ENCODE results near the gene SNAI3. TPM values are rescaled to one million over a fixed set of nuclear protein-coding genes. Genes with fewer than 3 reads are reported as not detected.

SNAI3 gene
- total and polyA plus RNA-seq, 2 of the 8 experiments (the other 6 are each of a cell fraction or from before 2014, with no cell fraction given) = 8.5 to 13.3 TPM

DNA sequence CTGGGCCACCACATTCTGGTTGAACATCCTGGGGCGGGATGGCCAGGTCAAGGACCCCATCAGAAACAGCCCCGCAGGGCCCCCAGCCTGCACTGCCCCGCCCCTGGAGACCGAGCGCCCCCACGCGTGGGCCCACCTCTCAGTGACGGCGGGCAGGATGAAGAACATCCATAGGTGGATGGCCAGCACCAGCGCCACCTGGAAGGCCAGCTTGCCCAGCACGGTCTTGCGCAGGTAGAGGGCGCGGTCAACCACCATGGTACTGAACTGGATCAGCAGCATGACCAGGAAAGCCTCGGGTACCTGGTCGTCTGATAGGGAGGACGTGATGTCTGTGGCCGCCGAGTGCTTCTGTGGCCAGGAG, 33.6 kb upstream of the SNAI3 start (continued):
- TF ChIP-seq, protein P1, sequence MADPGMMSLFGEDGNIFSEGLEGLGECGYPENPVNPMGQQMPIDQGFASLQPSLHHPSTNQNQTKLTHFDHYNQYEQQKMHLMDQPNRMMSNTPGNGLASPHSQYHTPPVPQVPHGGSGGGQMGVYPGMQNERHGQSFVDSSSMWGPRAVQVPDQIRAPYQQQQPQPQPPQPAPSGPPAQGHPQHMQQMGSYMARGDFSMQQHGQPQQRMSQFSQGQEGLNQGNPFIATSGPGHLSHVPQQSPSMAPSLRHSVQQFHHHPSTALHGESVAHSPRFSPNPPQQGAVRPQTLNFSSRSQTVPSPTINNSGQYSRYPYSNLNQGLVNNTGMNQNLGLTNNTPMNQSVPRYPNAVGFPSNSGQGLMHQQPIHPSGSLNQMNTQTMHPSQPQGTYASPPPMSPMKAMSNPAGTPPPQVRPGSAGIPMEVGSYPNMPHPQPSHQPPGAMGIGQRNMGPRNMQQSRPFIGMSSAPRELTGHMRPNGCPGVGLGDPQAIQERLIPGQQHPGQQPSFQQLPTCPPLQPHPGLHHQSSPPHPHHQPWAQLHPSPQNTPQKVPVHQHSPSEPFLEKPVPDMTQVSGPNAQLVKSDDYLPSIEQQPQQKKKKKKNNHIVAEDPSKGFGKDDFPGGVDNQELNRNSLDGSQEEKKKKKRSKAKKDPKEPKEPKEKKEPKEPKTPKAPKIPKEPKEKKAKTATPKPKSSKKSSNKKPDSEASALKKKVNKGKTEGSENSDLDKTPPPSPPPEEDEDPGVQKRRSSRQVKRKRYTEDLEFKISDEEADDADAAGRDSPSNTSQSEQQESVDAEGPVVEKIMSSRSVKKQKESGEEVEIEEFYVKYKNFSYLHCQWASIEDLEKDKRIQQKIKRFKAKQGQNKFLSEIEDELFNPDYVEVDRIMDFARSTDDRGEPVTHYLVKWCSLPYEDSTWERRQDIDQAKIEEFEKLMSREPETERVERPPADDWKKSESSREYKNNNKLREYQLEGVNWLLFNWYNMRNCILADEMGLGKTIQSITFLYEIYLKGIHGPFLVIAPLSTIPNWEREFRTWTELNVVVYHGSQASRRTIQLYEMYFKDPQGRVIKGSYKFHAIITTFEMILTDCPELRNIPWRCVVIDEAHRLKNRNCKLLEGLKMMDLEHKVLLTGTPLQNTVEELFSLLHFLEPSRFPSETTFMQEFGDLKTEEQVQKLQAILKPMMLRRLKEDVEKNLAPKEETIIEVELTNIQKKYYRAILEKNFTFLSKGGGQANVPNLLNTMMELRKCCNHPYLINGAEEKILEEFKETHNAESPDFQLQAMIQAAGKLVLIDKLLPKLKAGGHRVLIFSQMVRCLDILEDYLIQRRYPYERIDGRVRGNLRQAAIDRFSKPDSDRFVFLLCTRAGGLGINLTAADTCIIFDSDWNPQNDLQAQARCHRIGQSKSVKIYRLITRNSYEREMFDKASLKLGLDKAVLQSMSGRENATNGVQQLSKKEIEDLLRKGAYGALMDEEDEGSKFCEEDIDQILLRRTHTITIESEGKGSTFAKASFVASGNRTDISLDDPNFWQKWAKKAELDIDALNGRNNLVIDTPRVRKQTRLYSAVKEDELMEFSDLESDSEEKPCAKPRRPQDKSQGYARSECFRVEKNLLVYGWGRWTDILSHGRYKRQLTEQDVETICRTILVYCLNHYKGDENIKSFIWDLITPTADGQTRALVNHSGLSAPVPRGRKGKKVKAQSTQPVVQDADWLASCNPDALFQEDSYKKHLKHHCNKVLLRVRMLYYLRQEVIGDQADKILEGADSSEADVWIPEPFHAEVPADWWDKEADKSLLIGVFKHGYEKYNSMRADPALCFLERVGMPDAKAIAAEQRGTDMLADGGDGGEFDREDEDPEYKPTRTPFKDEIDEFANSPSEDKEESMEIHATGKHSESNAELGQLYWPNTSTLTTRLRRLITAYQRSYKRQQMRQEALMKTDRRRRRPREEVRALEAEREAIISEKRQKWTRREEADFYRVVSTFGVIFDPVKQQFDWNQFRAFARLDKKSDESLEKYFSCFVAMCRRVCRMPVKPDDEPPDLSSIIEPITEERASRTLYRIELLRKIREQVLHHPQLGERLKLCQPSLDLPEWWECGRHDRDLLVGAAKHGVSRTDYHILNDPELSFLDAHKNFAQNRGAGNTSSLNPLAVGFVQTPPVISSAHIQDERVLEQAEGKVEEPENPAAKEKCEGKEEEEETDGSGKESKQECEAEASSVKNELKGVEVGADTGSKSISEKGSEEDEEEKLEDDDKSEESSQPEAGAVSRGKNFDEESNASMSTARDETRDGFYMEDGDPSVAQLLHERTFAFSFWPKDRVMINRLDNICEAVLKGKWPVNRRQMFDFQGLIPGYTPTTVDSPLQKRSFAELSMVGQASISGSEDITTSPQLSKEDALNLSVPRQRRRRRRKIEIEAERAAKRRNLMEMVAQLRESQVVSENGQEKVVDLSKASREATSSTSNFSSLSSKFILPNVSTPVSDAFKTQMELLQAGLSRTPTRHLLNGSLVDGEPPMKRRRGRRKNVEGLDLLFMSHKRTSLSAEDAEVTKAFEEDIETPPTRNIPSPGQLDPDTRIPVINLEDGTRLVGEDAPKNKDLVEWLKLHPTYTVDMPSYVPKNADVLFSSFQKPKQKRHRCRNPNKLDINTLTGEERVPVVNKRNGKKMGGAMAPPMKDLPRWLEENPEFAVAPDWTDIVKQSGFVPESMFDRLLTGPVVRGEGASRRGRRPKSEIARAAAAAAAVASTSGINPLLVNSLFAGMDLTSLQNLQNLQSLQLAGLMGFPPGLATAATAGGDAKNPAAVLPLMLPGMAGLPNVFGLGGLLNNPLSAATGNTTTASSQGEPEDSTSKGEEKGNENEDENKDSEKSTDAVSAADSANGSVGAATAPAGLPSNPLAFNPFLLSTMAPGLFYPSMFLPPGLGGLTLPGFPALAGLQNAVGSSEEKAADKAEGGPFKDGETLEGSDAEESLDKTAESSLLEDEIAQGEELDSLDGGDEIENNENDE (IDR thresholded peaks at IDR 0.05; ENCODE audit: insufficient replicate concordance, low read length) = no peak
- TF ChIP-seq BCL11A (IDR thresholded peaks at IDR 0.05; ENCODE audit: low read depth in 2 of 2, low read length in 2 of 2) (no peak), SAP30 (IDR thresholded peaks at IDR 0.05; ENCODE audit: insufficient read depth, insufficient replicate concordance, low read length) (no peak), SIN3A (conservative IDR thresholded peaks at IDR 0.05 in 1 of 2, IDR thresholded peaks at IDR 0.05 in 1 of 2; ENCODE audit: low read depth in 1 of 2, low read length in 2 of 2) (no peak), CBX5 (IDR thresholded peaks at IDR 0.05; ENCODE audit: low read depth, low read length) (no peak), EP300 (IDR thresholded peaks at IDR 0.05; ENCODE audit: borderline replicate concordance in 1 of 2, low read depth in 2 of 2, low read length in 2 of 2) (no peak), POLR2AphosphoS5 (IDR thresholded peaks at IDR 0.05; ENCODE audit: low read depth, low read length) (no peak), ZNF274 (IDR thresholded peaks at IDR 0.05; ENCODE audit: borderline replicate concordance, extremely low read depth, low read length) (no peak), SRF (IDR thresholded peaks at IDR 0.05; ENCODE audit: low read depth, low read length) (no peak)
- TF ChIP-seq, protein P2, sequence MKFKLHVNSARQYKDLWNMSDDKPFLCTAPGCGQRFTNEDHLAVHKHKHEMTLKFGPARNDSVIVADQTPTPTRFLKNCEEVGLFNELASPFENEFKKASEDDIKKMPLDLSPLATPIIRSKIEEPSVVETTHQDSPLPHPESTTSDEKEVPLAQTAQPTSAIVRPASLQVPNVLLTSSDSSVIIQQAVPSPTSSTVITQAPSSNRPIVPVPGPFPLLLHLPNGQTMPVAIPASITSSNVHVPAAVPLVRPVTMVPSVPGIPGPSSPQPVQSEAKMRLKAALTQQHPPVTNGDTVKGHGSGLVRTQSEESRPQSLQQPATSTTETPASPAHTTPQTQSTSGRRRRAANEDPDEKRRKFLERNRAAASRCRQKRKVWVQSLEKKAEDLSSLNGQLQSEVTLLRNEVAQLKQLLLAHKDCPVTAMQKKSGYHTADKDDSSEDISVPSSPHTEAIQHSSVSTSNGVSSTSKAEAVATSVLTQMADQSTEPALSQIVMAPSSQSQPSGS (IDR thresholded peaks at IDR 0.05; ENCODE audit: low read length) = no peak

Data from H1 (cell line).